GM12801 (cell line): Measurements from ENCODE around the gene APBA1.

Experiments used
- TF ChIP-seq, protein P1 (sequence below): IDR thresholded peaks from one replicate; pipeline ENCODE4 v1.5.1; 2011; ENCODE audit warnings: control low read depth; ENCODE audit not compliant: insufficient read length; ENCODE audit errors: extremely low read depth

APBA1 gene

DNA sequence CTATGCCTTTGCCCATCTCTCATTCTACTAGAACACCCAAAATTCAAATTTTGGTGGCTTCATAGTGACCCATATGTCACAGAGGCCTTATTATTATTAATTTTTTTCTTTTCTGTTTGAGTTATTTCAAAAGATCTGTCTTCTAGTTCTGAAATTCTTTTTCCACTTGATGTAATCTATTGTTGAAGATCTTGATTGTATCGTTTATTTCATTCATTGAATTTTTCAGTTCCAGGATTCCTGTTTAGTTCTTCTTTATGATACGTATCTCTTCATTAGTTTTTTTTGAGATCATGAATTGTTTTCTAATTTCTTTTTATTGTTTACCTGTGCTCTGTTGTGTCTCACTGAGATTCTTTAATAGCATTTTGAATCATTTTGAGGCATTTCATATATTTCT lies 24.6 kb upstream of the APBA1 start:
- TF ChIP-seq, protein P1, sequence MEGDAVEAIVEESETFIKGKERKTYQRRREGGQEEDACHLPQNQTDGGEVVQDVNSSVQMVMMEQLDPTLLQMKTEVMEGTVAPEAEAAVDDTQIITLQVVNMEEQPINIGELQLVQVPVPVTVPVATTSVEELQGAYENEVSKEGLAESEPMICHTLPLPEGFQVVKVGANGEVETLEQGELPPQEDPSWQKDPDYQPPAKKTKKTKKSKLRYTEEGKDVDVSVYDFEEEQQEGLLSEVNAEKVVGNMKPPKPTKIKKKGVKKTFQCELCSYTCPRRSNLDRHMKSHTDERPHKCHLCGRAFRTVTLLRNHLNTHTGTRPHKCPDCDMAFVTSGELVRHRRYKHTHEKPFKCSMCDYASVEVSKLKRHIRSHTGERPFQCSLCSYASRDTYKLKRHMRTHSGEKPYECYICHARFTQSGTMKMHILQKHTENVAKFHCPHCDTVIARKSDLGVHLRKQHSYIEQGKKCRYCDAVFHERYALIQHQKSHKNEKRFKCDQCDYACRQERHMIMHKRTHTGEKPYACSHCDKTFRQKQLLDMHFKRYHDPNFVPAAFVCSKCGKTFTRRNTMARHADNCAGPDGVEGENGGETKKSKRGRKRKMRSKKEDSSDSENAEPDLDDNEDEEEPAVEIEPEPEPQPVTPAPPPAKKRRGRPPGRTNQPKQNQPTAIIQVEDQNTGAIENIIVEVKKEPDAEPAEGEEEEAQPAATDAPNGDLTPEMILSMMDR, result no peak

DNA sequence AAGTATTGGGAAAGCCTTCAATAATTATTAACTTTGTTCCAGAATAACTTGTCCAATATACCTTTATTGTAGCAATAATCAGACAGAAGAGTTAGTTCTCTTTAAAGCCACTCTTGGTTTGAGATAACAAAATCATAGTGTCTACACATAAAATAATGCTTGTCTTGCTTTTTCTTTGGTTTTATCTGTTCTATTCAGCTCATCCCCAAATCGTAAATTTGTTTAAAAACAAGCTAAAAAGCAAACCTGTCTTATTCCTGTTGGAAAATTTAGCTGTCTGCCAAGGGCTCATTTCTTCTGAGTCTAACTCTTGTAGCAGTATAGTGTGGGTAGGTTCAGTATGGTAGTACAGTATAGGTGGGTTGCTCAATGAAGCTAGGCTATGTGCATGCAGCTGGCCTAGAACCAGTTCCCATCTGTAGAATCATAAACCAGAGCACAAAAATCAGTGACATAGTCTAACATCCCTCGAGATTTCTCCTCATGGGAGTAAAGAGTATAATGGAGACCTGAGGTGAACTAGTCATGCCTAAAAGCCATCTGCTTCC lies 17.9 kb upstream of the APBA1 start:
- TF ChIP-seq, protein P1, result no peak

DNA sequence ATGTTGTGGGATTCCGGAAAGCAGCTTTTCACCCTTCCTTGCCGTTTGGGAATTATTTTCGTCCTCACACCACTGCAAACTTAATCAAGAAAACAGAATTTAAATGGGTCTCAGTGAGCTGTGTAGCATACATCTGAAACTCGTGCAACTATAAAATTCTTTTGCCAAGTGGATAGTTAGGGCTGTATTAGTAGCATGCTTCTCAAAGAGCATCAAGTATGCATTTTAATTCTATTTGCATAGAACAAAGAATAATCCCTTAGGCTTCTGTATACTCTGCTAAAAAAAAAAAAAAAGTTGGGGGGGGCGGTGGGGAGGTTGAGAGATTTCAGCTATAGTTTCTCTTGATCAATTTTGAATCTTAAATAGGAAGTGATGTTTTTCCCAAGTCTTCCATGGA lies 11.8 kb upstream of the APBA1 start:
- TF ChIP-seq, protein P1, result no peak

GRCh38 chr9:69678843-69679538 lies 6.8 kb upstream of the APBA1 start:
- TF ChIP-seq, protein P1, result no peak

GRCh38 chr9:69677931-69678330 lies 5.8 kb upstream of the APBA1 start:
- TF ChIP-seq, protein P1, result no peak

- TF ChIP-seq, protein P1, result no peak
Measured at GRCh38 chr9:69675563-69675962, 3.4 kb upstream of the APBA1 start.

DNA sequence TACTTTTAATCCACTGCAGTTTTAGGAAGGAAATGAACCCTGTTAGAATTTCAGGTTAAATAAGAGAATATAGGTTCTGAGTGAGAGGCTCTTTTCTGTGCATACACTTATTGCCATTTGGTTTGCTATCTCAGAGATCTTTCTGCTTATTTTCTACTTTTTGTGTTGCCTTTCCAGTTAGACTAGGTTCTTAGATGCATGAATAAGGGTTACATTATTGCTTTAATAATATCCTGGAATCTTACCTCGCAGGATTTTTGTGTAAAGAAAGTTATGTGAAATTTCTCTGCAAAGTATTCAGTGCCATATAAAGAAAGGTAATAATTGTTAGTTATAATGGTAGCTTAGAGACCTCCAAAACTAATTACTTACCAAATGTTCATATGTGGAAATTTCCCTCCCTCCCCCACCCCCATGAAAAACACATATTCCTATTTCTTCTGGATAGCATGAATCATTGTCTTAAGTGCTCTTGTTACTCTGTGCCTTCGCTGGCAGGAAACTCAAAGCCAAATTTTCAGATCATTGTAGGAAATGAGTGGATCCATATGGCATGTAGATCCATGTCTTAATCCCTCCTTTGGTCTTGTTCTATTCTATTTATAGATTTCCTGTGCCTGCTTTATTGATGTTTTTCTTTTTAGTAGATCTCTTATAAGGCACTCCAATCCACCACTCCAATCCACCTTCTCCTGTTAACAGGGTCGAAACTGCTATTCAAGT lies 2.7 kb upstream of the APBA1 start:
- TF ChIP-seq, protein P1, result no peak
